ENCODE data around the gene SYCP2. TPM values are rescaled to one million over a fixed set of nuclear protein-coding genes. Genes with fewer than 3 reads are reported as not detected.

SYCP2 gene
- total RNA-seq, 4 donors from 2014 or later = 1.9 to 8.5 (median 5.9) TPM

GRCh38 chr20:59936409-59936808, 3.0 kb upstream of the SYCP2 start:
- Histone ChIP-seq H3K27me3 (no peaks in the 10 kb centered on the region), H3K27ac (no peak overlapping the region), H3K36me3 (no peaks in the 10 kb centered on the region), H3K9me3 (no peaks in the 10 kb centered on the region), H3K4me1 (peaks cover 20 to 27% of the 10 kb centered on the region in 2 donors), H3K4me3 (replicated peaks in 1 of 3) (no peak overlapping the region)
- intact Hi-C loops (cut with DNase I) = no loop called here
- 89 to 90% methylated on average over 4 of the region's 4 CpGs for WGBS, 2 donors
- TF ChIP-seq CTCF (IDR thresholded peaks at IDR 0.05) (no peak), POLR2A (IDR thresholded peaks at IDR 0.05) (no peak)
- DNase-seq = no peak

- H3K27ac ChIP-seq = no peak overlapping the region
- intact Hi-C loops (cut with DNase I) = no loop called here
- no peaks in the 10 kb centered on the region for H3K27me3 ChIP-seq
- no peak for DNase-seq
- no peak overlapping the region for H3K4me3 ChIP-seq (replicated peaks in 1 of 3)
- H3K9me3 ChIP-seq = no peaks in the 10 kb centered on the region
- H3K4me1 ChIP-seq = peaks cover 16 to 23% of the 10 kb centered on the region in 2 donors
- TF ChIP-seq CTCF (IDR thresholded peaks at IDR 0.05) (no peak), POLR2A (IDR thresholded peaks at IDR 0.05) (no peak)
- H3K36me3 ChIP-seq = no peaks in the 10 kb centered on the region
- WGBS, 2 donors = 94 to 96% methylated on average over 8 of the region's 8 CpGs
Measured at GRCh38 chr20:59935457-59936185, 2.2 kb upstream of the SYCP2 start.

GRCh38 chr20:59933849-59934585, 580 bp upstream of the SYCP2 start:
- no peaks in the 10 kb centered on the region for H3K9me3 ChIP-seq
- H3K27me3 ChIP-seq = no peaks in the 10 kb centered on the region
- TF ChIP-seq CTCF (IDR thresholded peaks at IDR 0.05) = peak; percentile 54 to 98 (median 90)
- peak in 1 of 2 donors; percentile 29 for TF ChIP-seq POLR2A (IDR thresholded peaks at IDR 0.05)
- no peaks in the 10 kb centered on the region for H3K36me3 ChIP-seq
- intact Hi-C loops (cut with DNase I) = no loop called here
- peaks cover 12 to 19% of the 10 kb centered on the region in 2 donors for H3K4me1 ChIP-seq
- peak overlapping the region in 2 of 3 donors; percentile 41 to 74 for H3K27ac ChIP-seq
- peak; percentile 75 to 79 for DNase-seq
- WGBS, 2 donors = 9 to 18% methylated on average over 16 to 34 of the region's 59 CpGs
- peak overlapping the region in 2 of 3 donors; percentile 49 to 55 for H3K4me3 ChIP-seq (replicated peaks in 1 of 3)

- DNase-seq = no peak
- intact Hi-C loops (cut with DNase I) = no loop called here
- Histone ChIP-seq H3K4me3 (replicated peaks in 1 of 3) (no peak overlapping the region), H3K9me3 (no peaks in the 10 kb centered on the region), H3K4me1 (peaks cover 3 to 6% of the 10 kb centered on the region in 2 donors), H3K27ac (no peak overlapping the region), H3K36me3 (no peaks in the 10 kb centered on the region), H3K27me3 (no peaks in the 10 kb centered on the region)
- 86% methylated on average over 61 to 66 of the region's 72 CpGs for WGBS, 2 donors
- TF ChIP-seq POLR2A (IDR thresholded peaks at IDR 0.05) (no peak), CTCF (IDR thresholded peaks at IDR 0.05) (no peak)
Measured at GRCh38 chr20:59932616-59933295, 681 bp downstream of the SYCP2 start.
